DND-41 (cell line): ENCODE measurements around the gene STOML1.

Experiments
- CTCF ChIP-seq: IDR thresholded peaks from 2 replicates; pipeline ENCODE4 v1.5.1; 2012; ENCODE audit warnings: borderline replicate concordance, low read length, moderate library complexity, mild to moderate bottlenecking; ENCODE audit not compliant: poor library complexity, severe bottlenecking; ENCODE audit errors: extremely low read depth
- EZH2 ChIP-seq: IDR thresholded peaks from 3 replicates; pipeline ENCODE4 v1.6.1; 2012; ENCODE audit warnings: borderline replicate concordance, low read depth, mild to moderate bottlenecking, moderate library complexity, low read length, inconsistent platforms; ENCODE audit not compliant: severe bottlenecking

- no peak for TF ChIP-seq CTCF
- TF ChIP-seq EZH2 = no peak
These were observed 13.2 kb downstream of the STOML1 start for GRCh38 chr15:73978896-73979295.
